GM12892 (cell line): Measurements from ENCODE around the gene MTCH1.

ENCODE experiments used
- DNase-seq: peaks from one replicate; pipeline ENCODE4 v3.0.0; 2011; ENCODE audit not compliant: insufficient read length
- FAIRE-seq: peaks from 2 replicates; lab custom pipeline; 2011; peaks lifted over from hg19 to GRCh38; lab: Jason Lieb, UNC
- POLR2A ChIP-seq: IDR thresholded peaks from 2 replicates; pipeline ENCODE4 v1.6.1; 2011; ENCODE audit warnings: low read depth, low read length, control low read depth
- POLR2AphosphoS5 ChIP-seq: IDR thresholded peaks from 2 replicates; pipeline ENCODE4 v1.6.1; 2011; ENCODE audit warnings: low read depth, low read length, control low read depth
- TAF1 ChIP-seq: IDR thresholded peaks from 2 replicates; pipeline ENCODE4 v1.6.1; 2011; ENCODE audit warnings: low read depth, mild to moderate bottlenecking, control low read depth, low read length, borderline replicate concordance

The MTCH1 gene

DNA sequence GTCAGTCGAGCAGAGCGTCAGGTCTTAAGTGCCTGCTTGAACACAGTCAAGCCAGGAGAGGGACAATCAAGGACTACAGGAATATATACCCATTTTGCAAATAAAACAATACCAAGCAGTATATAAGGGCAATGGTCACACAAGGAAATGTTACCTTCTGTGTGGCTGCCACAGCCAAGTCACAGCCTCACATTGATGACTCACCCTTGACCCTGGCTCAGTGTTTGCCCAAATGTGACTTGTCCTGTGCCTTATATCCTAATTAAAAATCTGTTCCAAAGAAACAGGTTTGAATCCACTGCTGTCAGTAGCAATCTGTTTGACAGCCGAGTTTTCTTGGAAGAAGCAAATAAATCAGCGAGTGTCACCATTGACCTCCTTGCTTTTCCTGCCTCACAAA lies 65.9 kb downstream of the MTCH1 start:
- TF ChIP-seq POLR2A (no peak), POLR2AphosphoS5 (no peak), TAF1 (no peak)
- FAIRE-seq (no peak), DNase-seq (no peak)
